T-helper 1 cell (primary cell): ENCODE measurements around the gene C2CD2.

ENCODE experiments used
- DNase-seq, 5 donors: peaks; one replicate each; pipeline ENCODE4 v3.0.0-alpha.2; 2012 to 2020

Gene C2CD2

GRCh38 chr21:41903559-41904351 is 50.1 kb downstream of the C2CD2 start:
- no peak for DNase-seq

- DNase-seq, result no peak
Measured at GRCh38 chr21:41902946-41903345, 50.9 kb downstream of the C2CD2 start.

- DNase-seq, result no peak
Measured at GRCh38 chr21:41901782-41902181, 52.0 kb downstream of the C2CD2 start.

GRCh38 chr21:41901099-41901498 is 52.7 kb downstream of the C2CD2 start:
- peak in 1 of 5 donors; percentile 60 for DNase-seq

GRCh38 chr21:41900401-41900800 is 53.4 kb downstream of the C2CD2 start:
- DNase-seq, result no peak

GRCh38 chr21:41899426-41900202 is 54.2 kb downstream of the C2CD2 start:
- peak in 1 of 5 donors; percentile 50 for DNase-seq

- no peak for DNase-seq
Measured at GRCh38 chr21:41898998-41899397, 54.8 kb downstream of the C2CD2 start.

GRCh38 chr21:41897700-41898099 is 56.1 kb downstream of the C2CD2 start:
- DNase-seq, result no peak

- DNase-seq, result no peak
Measured at GRCh38 chr21:41897047-41897669, 56.7 kb downstream of the C2CD2 start.

- peak in 3 of 5 donors; percentile 25 to 39 (median 33) for DNase-seq
Measured at GRCh38 chr21:41895643-41896493, 58.0 kb downstream of the C2CD2 start.

GRCh38 chr21:41894922-41895557 is 58.8 kb downstream of the C2CD2 start:
- no peak for DNase-seq

- no peak for DNase-seq
Measured at GRCh38 chr21:41894511-41894910, 59.3 kb downstream of the C2CD2 start.

GRCh38 chr21:41892726-41893125 is 61.1 kb downstream of the C2CD2 start:
- DNase-seq, result no peak

- no peak for DNase-seq
Measured at GRCh38 chr21:41891132-41891531, 62.7 kb downstream of the C2CD2 start.

- DNase-seq, result no peak
Measured at GRCh38 chr21:41890355-41890754, 63.5 kb downstream of the C2CD2 start.

GRCh38 chr21:41888749-41889376 is 65.0 kb downstream of the C2CD2 start:
- no peak for DNase-seq

GRCh38 chr21:41887667-41888066 is 66.2 kb downstream of the C2CD2 start:
- DNase-seq, result no peak

GRCh38 chr21:41886328-41886727 is 67.5 kb downstream of the C2CD2 start:
- DNase-seq, result no peak

- no peak for DNase-seq
Measured at GRCh38 chr21:41885341-41886024, 68.3 kb downstream of the C2CD2 start.

- DNase-seq, result no peak
Measured at GRCh38 chr21:41884501-41885030, 69.3 kb downstream of the C2CD2 start.

- DNase-seq, result no peak
Measured at GRCh38 chr21:41883582-41883981, 70.2 kb downstream of the C2CD2 start.
